Measurements from ENCODE around the gene MYH15. TPM values are rescaled to one million over a fixed set of nuclear protein-coding genes. Genes with fewer than 3 reads are reported as not detected.
A peak's percentile ranks its signal among the peaks of the same experiment; 100 is the strongest.

The MYH15 gene
- total RNA-seq, 1 donor from 2014 or later, result 0.77 TPM

- Mint-ChIP-seq H3K9me3 (peaks cover 7% of the 10 kb centered on the region), H3K27me3 (peaks cover 5% of the 10 kb centered on the region), H3K4me1 (ENCODE audit: unreplicated experiment) (no peaks in the 10 kb centered on the region), H3K36me3 (peaks cover 4% of the 10 kb centered on the region), H3K4me3 (no peak overlapping the region), H3K27ac (no peak overlapping the region)
- no peak for TF ChIP-seq CTCF (conservative IDR thresholded peaks at IDR 0.05)
- DNase-seq (ENCODE audit: extremely low spot score, unreplicated experiment), result no peak
Observed at GRCh38 chr3:108501535-108501934, 8.9 kb downstream of the MYH15 start.

- TF ChIP-seq CTCF (conservative IDR thresholded peaks at IDR 0.05), result no peak
- H3K4me3 Mint-ChIP-seq, result no peak overlapping the region
- H3K36me3 Mint-ChIP-seq, result peaks cover 4% of the 10 kb centered on the region
- peaks cover 5% of the 10 kb centered on the region for H3K27me3 Mint-ChIP-seq
- peaks cover 7% of the 10 kb centered on the region for H3K9me3 Mint-ChIP-seq
- no peak for DNase-seq (ENCODE audit: extremely low spot score, unreplicated experiment)
- no peaks in the 10 kb centered on the region for H3K4me1 Mint-ChIP-seq (ENCODE audit: unreplicated experiment)
- H3K27ac Mint-ChIP-seq, result no peak overlapping the region
Observed at GRCh38 chr3:108500728-108501127, 9.7 kb downstream of the MYH15 start.

- Mint-ChIP-seq H3K36me3 (peaks cover 4% of the 10 kb centered on the region), H3K27me3 (peaks cover 5% of the 10 kb centered on the region), H3K4me3 (no peak overlapping the region), H3K27ac (no peak overlapping the region), H3K9me3 (peaks cover 7% of the 10 kb centered on the region), H3K4me1 (ENCODE audit: unreplicated experiment) (no peaks in the 10 kb centered on the region)
- TF ChIP-seq CTCF (conservative IDR thresholded peaks at IDR 0.05), result no peak
- DNase-seq (ENCODE audit: extremely low spot score, unreplicated experiment), result no peak
Observed at GRCh38 chr3:108497271-108497670, 13.1 kb downstream of the MYH15 start.

GRCh38 chr3:108495717-108496116 is 14.7 kb downstream of the MYH15 start:
- DNase-seq (ENCODE audit: extremely low spot score, unreplicated experiment), result no peak
- no peak overlapping the region for H3K27ac Mint-ChIP-seq
- no peak for TF ChIP-seq CTCF (conservative IDR thresholded peaks at IDR 0.05)
- H3K36me3 Mint-ChIP-seq, result no peaks in the 10 kb centered on the region
- H3K27me3 Mint-ChIP-seq, result peaks cover 7% of the 10 kb centered on the region
- H3K4me3 Mint-ChIP-seq, result no peak overlapping the region
- no peaks in the 10 kb centered on the region for H3K4me1 Mint-ChIP-seq (ENCODE audit: unreplicated experiment)
- H3K9me3 Mint-ChIP-seq, result peaks cover 2% of the 10 kb centered on the region

- DNase-seq (ENCODE audit: extremely low spot score, unreplicated experiment), result no peak
- Mint-ChIP-seq H3K4me1 (ENCODE audit: unreplicated experiment) (no peaks in the 10 kb centered on the region), H3K36me3 (no peaks in the 10 kb centered on the region), H3K9me3 (no peaks in the 10 kb centered on the region), H3K27ac (no peak overlapping the region), H3K27me3 (peaks cover 7% of the 10 kb centered on the region), H3K4me3 (no peak overlapping the region)
- no peak for TF ChIP-seq CTCF (conservative IDR thresholded peaks at IDR 0.05)
Observed at GRCh38 chr3:108494906-108495531, 15.4 kb downstream of the MYH15 start.

- H3K27me3 Mint-ChIP-seq, result peaks cover 10% of the 10 kb centered on the region
- H3K4me3 Mint-ChIP-seq, result no peak overlapping the region
- no peak for DNase-seq (ENCODE audit: extremely low spot score, unreplicated experiment)
- no peak overlapping the region for H3K27ac Mint-ChIP-seq
- TF ChIP-seq CTCF (conservative IDR thresholded peaks at IDR 0.05), result peak; percentile 18
- H3K4me1 Mint-ChIP-seq (ENCODE audit: unreplicated experiment), result peaks cover 4% of the 10 kb centered on the region
- H3K36me3 Mint-ChIP-seq, result no peaks in the 10 kb centered on the region
- no peaks in the 10 kb centered on the region for H3K9me3 Mint-ChIP-seq
Observed at GRCh38 chr3:108493862-108494261, 16.5 kb downstream of the MYH15 start.

Measured in type B pancreatic cell (in vitro differentiated cells).